NCI-H2029 treated with DMSO at 0.1 percent for 48 hours (cell line): ENCODE data around the gene KAT8.
"Not testable (repeated sequence)": the region's sequence is repeated elsewhere in the genome, so short reads cannot be mapped to it uniquely, and the experiment has no call there.

ENCODE experiments used
- DNase-seq: peaks from one replicate; lab custom pipeline; 2025; lab: John Stamatoyannopoulos, UW

Gene KAT8

GRCh38 chr16:31083981-31084380 lies 33.5 kb upstream of the KAT8 start:
- DNase-seq: no peak

GRCh38 chr16:31084584-31085302 lies 32.7 kb upstream of the KAT8 start:
- no peak for DNase-seq

- no peak for DNase-seq
Observed at GRCh38 chr16:31085411-31085810, 32.1 kb upstream of the KAT8 start.

- no peak for DNase-seq
Observed at GRCh38 chr16:31085873-31086628, 31.4 kb upstream of the KAT8 start.

GRCh38 chr16:31086629-31086906 lies 30.9 kb upstream of the KAT8 start:
- no peak for DNase-seq

- no peak for DNase-seq
Observed at GRCh38 chr16:31087481-31087880, 30.0 kb upstream of the KAT8 start.

- no peak for DNase-seq
Observed at GRCh38 chr16:31087971-31088370, 29.5 kb upstream of the KAT8 start.

GRCh38 chr16:31088459-31089183 lies 28.8 kb upstream of the KAT8 start, which contains the start of gene PRSS53:
TSS of gene PRSS53 (minus strand) at chr16:31088943. CDS start at chr16:31088809, 134 bp downstream.
- DNase-seq: no peak

- no peak for DNase-seq
Observed at GRCh38 chr16:31089199-31089598, 28.3 kb upstream of the KAT8 start.

GRCh38 chr16:31090540-31090939 lies 26.9 kb upstream of the KAT8 start:
- no peak for DNase-seq

- DNase-seq: no peak
Observed at GRCh38 chr16:31092330-31092729, 25.1 kb upstream of the KAT8 start.

- DNase-seq: no peak
Observed at GRCh38 chr16:31093132-31093703, 24.2 kb upstream of the KAT8 start.

GRCh38 chr16:31094088-31094423 lies 23.4 kb upstream of the KAT8 start:
- DNase-seq: no peak

- DNase-seq: peak; percentile 95
Observed at GRCh38 chr16:31094424-31095120, 22.9 kb upstream of the KAT8 start, which contains the start of gene VKORC1. TSS of gene VKORC1 (minus strand) at chr16:31094797. CDS start at chr16:31094729, 68 bp downstream.

GRCh38 chr16:31099860-31100638 lies 17.4 kb upstream of the KAT8 start:
- no peak for DNase-seq

- DNase-seq: not testable (repeated sequence)
Observed at GRCh38 chr16:31100876-31101641, 16.4 kb upstream of the KAT8 start.

- DNase-seq: peak; percentile 53
Observed at GRCh38 chr16:31105677-31106213, 11.7 kb upstream of the KAT8 start.

GRCh38 chr16:31106509-31107464 lies 10.7 kb upstream of the KAT8 start:
- no peak for DNase-seq

GRCh38 chr16:31107465-31107867 lies 10.0 kb upstream of the KAT8 start:
- no peak for DNase-seq
